Testis (tissue), 3 donors: Measurements from ENCODE around the gene GRID1. TPM values are rescaled to one million over a fixed set of nuclear protein-coding genes. Genes with fewer than 3 reads are reported as not detected.

Source experiments
- DNase-seq: peaks from one replicate; pipeline ENCODE4 v3.0.0-alpha.2; 2019
- H3K27ac ChIP-seq, 2 donors: fragments of 200-600 bp; sonication (generic); one replicate each; pipeline ENCODE4 v1.5.1; 2019
- H3K27me3 ChIP-seq: fragments of 200-600 bp; sonication (generic); one replicate; pipeline ENCODE4 v1.5.1; 2019
- H3K36me3 ChIP-seq: fragments of 200-600 bp; sonication (generic); one replicate; pipeline ENCODE4 v1.5.1; 2017; ENCODE audit warnings: low read depth; ENCODE audit errors: missing control alignments
- H3K4me1 ChIP-seq: fragments of 200-600 bp; sonication (generic); one replicate; pipeline ENCODE4 v1.5.1; 2019
- H3K4me3 ChIP-seq, 2 donors: fragments of 200-600 bp; sonication (generic); one replicate each; pipeline ENCODE4 v1.5.1; 2017 to 2019
- H3K9me3 ChIP-seq: fragments of 200-600 bp; sonication (generic); one replicate; pipeline ENCODE4 v1.5.1; 2017
- POLR2A ChIP-seq: fragments of 450-650 bp; IDR thresholded peaks from one replicate; pipeline ENCODE4 v1.6.1; 2017; ENCODE audit warnings: antibody characterized with exemption, mild to moderate bottlenecking, moderate library complexity
- WGBS, 2 donors: methylation state at CpG; one replicate each; pipeline ENCODE4 v1.1.5; 2018; 5-methylcytosine and 5-hydroxymethylcytosine counted together
- intact Hi-C: fragments of 100-400 bp; cut with DNase I; formaldehyde crosslinking; loops from one replicate; pipeline ENCODE4 v1.15.1; 2023; ENCODE audit warnings: low total_unique reads
- polyA plus RNA-seq: library from polyadenylated mRNA; stranded (reverse); fragments of 350-450 nt; fragmentation: Illumina TruSeq; extraction: RNeasy Lipid Tissue Mini Kit (QIAGEN cat#74804); gene quantifications from one replicate; pipeline ENCODE4 v1.2.3, GENCODE V29; 2014; ENCODE audit warnings: low read depth, low replicate concordance; ENCODE audit not compliant: insufficient read depth
- total RNA-seq, 2 donors: library from RNA; depleted of rRNA; stranded (reverse); fragments of >200 nt; gene quantifications; one replicate each; pipeline ENCODE4 v1.2.3, GENCODE V29; 2016
- TF ChIP-seq, protein P1 (sequence below), 3 experiments: fragments of 450-650 bp in 2 of 3; fragments of 200-600 bp in 1 of 3; sonication (generic) in 1 of 3; IDR thresholded peaks; one replicate each; pipeline ENCODE4 v1.5.1; 2016 to 2019; ENCODE audit warnings: antibody characterized with exemption in 3 of 3, mild to moderate bottlenecking in 2 of 3, moderate library complexity in 1 of 3

Gene GRID1
- total and polyA plus RNA-seq, 3 donors from 2014 or later, result 7.4 to 16.7 (median 8.1) TPM

DNA sequence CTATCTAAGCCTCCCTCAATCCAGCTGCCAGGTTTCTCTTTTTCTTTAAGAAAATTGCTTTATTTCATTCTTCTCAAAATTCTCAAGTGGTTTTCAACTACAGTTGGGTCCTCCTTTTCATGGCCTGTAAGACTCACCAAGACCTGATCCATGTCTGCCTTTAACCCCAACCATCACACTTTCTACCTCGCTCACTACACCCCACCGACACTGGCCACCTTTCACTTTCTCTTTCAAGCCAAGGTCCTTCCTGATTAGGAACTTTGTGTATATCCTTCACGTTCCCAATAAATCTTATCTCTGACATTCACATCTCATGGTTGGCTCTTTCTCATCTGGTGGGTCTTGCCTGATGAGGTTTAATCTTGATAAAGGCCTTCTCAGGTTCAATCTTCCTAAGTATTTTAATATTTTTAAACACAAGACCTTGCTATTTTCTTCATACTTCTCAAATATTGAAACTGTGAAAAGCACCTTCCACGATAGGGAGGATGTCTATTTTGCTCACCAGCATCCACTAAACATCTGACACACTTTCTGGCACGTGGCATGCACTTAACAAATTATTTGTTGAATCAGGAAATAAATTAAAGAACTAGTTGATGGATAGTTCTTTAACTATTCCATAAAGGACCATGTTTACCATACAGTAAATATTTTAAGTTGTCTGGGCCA lies 624.8 kb downstream of the GRID1 start:
- Histone ChIP-seq H3K27ac (no peak overlapping the region), H3K27me3 (no peaks in the 10 kb centered on the region), H3K9me3 (no peaks in the 10 kb centered on the region), H3K4me1 (no peaks in the 10 kb centered on the region), H3K36me3 (no peaks in the 10 kb centered on the region), H3K4me3 (no peak overlapping the region)
- no peak for DNase-seq
- 82 to 84% methylated on average over 5 of the region's 5 CpGs for WGBS, 2 donors
- intact Hi-C loops, result no loop called here
- TF ChIP-seq POLR2A, result no peak
- TF ChIP-seq, protein P1, sequence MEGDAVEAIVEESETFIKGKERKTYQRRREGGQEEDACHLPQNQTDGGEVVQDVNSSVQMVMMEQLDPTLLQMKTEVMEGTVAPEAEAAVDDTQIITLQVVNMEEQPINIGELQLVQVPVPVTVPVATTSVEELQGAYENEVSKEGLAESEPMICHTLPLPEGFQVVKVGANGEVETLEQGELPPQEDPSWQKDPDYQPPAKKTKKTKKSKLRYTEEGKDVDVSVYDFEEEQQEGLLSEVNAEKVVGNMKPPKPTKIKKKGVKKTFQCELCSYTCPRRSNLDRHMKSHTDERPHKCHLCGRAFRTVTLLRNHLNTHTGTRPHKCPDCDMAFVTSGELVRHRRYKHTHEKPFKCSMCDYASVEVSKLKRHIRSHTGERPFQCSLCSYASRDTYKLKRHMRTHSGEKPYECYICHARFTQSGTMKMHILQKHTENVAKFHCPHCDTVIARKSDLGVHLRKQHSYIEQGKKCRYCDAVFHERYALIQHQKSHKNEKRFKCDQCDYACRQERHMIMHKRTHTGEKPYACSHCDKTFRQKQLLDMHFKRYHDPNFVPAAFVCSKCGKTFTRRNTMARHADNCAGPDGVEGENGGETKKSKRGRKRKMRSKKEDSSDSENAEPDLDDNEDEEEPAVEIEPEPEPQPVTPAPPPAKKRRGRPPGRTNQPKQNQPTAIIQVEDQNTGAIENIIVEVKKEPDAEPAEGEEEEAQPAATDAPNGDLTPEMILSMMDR (IDR thresholded peaks at IDR 0.05), result no peak

DNA sequence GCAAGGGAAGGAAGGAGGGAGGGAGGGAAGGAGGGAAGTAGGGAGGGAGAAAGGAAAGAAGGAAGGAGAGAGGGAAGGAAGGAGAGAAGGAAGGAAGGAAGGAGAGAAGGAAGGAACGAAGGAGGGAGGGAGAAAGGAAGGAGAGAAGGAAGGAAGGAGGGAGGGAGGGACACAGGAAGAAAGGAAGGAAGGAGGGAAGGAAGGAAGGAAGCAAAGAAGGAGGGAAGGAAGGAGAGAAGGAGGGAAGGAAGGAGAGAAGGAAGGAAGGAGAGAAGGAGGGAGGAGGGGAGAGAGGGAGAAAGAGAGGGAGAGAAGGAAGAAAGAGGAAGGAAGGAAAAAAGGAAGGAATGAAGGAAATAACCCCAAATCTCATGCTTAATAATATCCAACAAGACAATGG lies 630.6 kb downstream of the GRID1 start:
- no peaks in the 10 kb centered on the region for H3K27me3 ChIP-seq
- no peaks in the 10 kb centered on the region for H3K4me1 ChIP-seq
- H3K27ac ChIP-seq, result no peak overlapping the region
- no peak for DNase-seq
- 88 to 91% methylated on average over 1 of the region's 1 CpG for WGBS, 2 donors
- no peaks in the 10 kb centered on the region for H3K36me3 ChIP-seq
- H3K4me3 ChIP-seq, result no peak overlapping the region
- no peaks in the 10 kb centered on the region for H3K9me3 ChIP-seq
- TF ChIP-seq, protein P1 (IDR thresholded peaks at IDR 0.05), result no peak
- TF ChIP-seq POLR2A, result no peak
- intact Hi-C loops, result no loop called here

DNA sequence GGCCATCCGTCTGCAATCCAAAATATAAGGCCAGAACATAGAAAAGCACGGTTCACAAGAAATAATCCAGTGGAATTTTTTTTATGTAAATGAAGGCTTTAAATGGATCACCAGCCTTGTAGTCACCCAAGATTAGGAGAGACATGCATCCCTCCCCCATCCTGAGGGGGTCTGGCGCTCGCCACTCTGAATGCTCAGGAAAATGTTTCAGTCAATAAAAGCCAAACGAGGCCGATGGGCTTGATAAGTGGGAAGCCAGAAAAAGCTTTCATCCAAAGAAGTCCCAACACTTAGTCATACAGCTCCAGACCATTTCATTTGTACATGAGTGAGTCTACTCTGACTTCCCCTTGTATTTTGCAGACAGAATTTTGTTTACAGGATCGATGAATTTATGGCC lies 631.8 kb downstream of the GRID1 start:
- Histone ChIP-seq H3K9me3 (no peaks in the 10 kb centered on the region), H3K27me3 (no peaks in the 10 kb centered on the region), H3K4me3 (no peak overlapping the region), H3K36me3 (no peaks in the 10 kb centered on the region), H3K27ac (no peak overlapping the region), H3K4me1 (no peaks in the 10 kb centered on the region)
- no peak for TF ChIP-seq POLR2A
- TF ChIP-seq, protein P1 (IDR thresholded peaks at IDR 0.05), result no peak
- WGBS, 2 donors, result 60 to 67% methylated on average over 7 of the region's 7 CpGs
- no peak for DNase-seq
- intact Hi-C loops, result no loop called here

DNA sequence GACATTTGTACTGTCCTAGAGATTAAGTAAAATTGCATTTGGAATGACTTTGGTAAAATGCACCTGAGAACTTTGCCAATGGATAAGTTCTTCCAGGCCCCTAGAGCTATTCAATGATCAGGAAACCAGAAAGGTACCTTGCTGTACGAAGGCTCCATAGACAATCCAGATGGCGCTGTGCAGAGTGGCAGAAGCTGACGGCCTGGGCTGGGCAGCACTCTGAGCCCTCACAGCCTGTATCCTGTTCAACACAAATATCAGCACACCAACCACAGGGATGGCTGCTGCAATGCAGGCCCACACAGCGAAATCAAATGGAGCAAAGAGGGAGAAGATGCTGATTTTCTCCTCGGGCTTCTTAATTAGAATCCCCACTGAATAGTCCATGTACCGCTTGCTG lies 642.4 kb downstream of the GRID1 start:
- no peak overlapping the region for H3K27ac ChIP-seq
- intact Hi-C loops, result no loop called here
- no peaks in the 10 kb centered on the region for H3K9me3 ChIP-seq
- 88 to 95% methylated on average over 6 of the region's 6 CpGs for WGBS, 2 donors
- no peaks in the 10 kb centered on the region for H3K4me1 ChIP-seq
- TF ChIP-seq, protein P1 (IDR thresholded peaks at IDR 0.05), result no peak
- TF ChIP-seq POLR2A, result no peak
- no peak overlapping the region for H3K4me3 ChIP-seq
- no peak for DNase-seq
- H3K27me3 ChIP-seq, result no peaks in the 10 kb centered on the region
- no peaks in the 10 kb centered on the region for H3K36me3 ChIP-seq

DNA sequence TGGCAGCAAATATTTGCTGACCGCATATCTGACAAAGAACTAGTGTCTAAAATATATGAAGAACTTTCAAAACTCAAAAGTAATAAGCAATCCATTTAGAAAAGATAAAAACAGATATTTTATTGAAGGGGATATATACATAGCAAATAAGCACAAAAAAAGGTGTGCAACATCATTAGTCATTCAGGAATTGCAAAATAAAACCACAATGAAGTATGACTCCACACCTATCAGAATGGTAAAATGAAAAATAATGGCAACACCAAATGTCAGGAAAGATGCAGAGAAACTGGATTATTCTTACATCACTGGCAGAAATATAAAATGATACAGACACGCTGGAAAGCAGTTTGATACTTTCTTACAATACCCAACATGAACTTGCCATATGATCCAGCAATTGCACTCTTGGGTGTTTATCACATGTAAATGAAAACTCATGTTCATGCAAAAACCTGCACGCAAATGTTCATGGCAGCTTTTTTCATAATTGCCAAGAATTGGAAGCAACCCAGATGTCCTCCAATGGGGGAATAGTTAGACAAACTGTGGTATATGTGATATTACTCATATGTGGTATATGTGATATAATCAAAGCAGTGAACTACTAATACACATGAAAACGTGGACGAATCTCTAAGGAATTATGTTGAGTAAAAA lies 645.5 kb downstream of the GRID1 start:
- intact Hi-C loops, result no loop called here
- H3K36me3 ChIP-seq, result no peaks in the 10 kb centered on the region
- H3K27ac ChIP-seq, result no peak overlapping the region
- WGBS, 2 donors, result 72 to 74% methylated on average over 5 of the region's 5 CpGs
- no peaks in the 10 kb centered on the region for H3K4me1 ChIP-seq
- no peaks in the 10 kb centered on the region for H3K9me3 ChIP-seq
- no peaks in the 10 kb centered on the region for H3K27me3 ChIP-seq
- DNase-seq, result no peak
- TF ChIP-seq POLR2A, result no peak
- TF ChIP-seq, protein P1 (IDR thresholded peaks at IDR 0.05), result no peak
- H3K4me3 ChIP-seq, result no peak overlapping the region
